HepG2 (cell line): ENCODE data around the gene NELFB. TPM values are rescaled to one million over a fixed set of nuclear protein-coding genes. Genes with fewer than 3 reads are reported as not detected.

ENCODE experiments used
- AGO2 ChIP-seq: fragments of 200-400 bp; formaldehyde crosslinking; optimal IDR thresholded peaks from 2 replicates; pipeline ENCODE3; 2017; ENCODE audit warnings: mild to moderate bottlenecking, low read depth, low read length, moderate library complexity
- ATM ChIP-seq: fragments of 450-650 bp; IDR thresholded peaks from 2 replicates; pipeline ENCODE4 v1.7.1; 2017; ENCODE audit warnings: mild to moderate bottlenecking, borderline replicate concordance
- BRD4 ChIP-seq: sonication (generic); formaldehyde crosslinking; IDR thresholded peaks from 2 replicates; pipeline ENCODE4 v1.4.0; 2020; ENCODE audit warnings: missing genetic modification reagents
- FOXA1 ChIP-seq, 2 experiments: fragments of 450-650 bp in 1 of 2; sonication (generic) in 1 of 2; formaldehyde crosslinking in 1 of 2; IDR thresholded peaks; 2 replicates each; pipeline versions ENCODE4 v1.4.0 to v1.6.1; 2016 to 2020; ENCODE audit warnings: missing genetic modification reagents in 1 of 2
- ONECUT2 ChIP-seq: sonication (generic); formaldehyde crosslinking; IDR thresholded peaks from 2 replicates; pipeline ENCODE4 v1.4.0; 2020; ENCODE audit warnings: missing genetic modification reagents
- RBM22 ChIP-seq: fragments of 200-400 bp; formaldehyde crosslinking; optimal IDR thresholded peaks from 2 replicates; pipeline ENCODE3; 2017; ENCODE audit warnings: mild to moderate bottlenecking, low read length, moderate library complexity
- SAP130 ChIP-seq: IDR thresholded peaks from 2 replicates; pipeline ENCODE4 v1.6.1; 2016; ENCODE audit warnings: low read depth
- SNAPC2 ChIP-seq: sonication (generic); formaldehyde crosslinking; IDR thresholded peaks from 2 replicates; pipeline ENCODE4 v1.8.1; 2022; ENCODE audit warnings: mild to moderate bottlenecking, missing genetic modification reagents
- SP4 ChIP-seq: sonication (generic); formaldehyde crosslinking; IDR thresholded peaks from 2 replicates; pipeline ENCODE4 v1.8.1; 2023; ENCODE audit warnings: mild to moderate bottlenecking, missing genetic modification reagents
- TCF7 ChIP-seq: sonication (generic); IDR thresholded peaks from 2 replicates; pipeline ENCODE4 v1.6.1; 2016; ENCODE audit warnings: antibody characterized with exemption, low read depth
- TOPORS ChIP-seq: sonication (generic); formaldehyde crosslinking; IDR thresholded peaks from 2 replicates; pipeline ENCODE4 v1.8.0; 2023; ENCODE audit warnings: mild to moderate bottlenecking, missing genetic modification reagents
- ZNF468 ChIP-seq: sonication (generic); formaldehyde crosslinking; IDR thresholded peaks from 2 replicates; pipeline ENCODE4 v1.8.0; 2022; ENCODE audit warnings: mild to moderate bottlenecking, moderate library complexity, missing genetic modification reagents
- ZNF501 ChIP-seq: sonication (generic); formaldehyde crosslinking; IDR thresholded peaks from 2 replicates; pipeline ENCODE4 v1.5.1; 2020; ENCODE audit warnings: mild to moderate bottlenecking, moderate library complexity, missing genetic modification reagents
- ZNF607 ChIP-seq: sonication (generic); formaldehyde crosslinking; IDR thresholded peaks from 2 replicates; pipeline ENCODE4 v1.5.1; 2020; ENCODE audit warnings: missing genetic modification reagents, mild to moderate bottlenecking, borderline replicate concordance
- ZNF652 ChIP-seq: IDR thresholded peaks from 2 replicates; pipeline ENCODE4 v1.6.1; 2016; ENCODE audit warnings: low read depth, borderline replicate concordance
- ZNF768 ChIP-seq: sonication (generic); formaldehyde crosslinking; IDR thresholded peaks from 2 replicates; pipeline ENCODE4 v1.4.0; 2020; ENCODE audit warnings: missing genetic modification reagents
- ZNF776 ChIP-seq: sonication (generic); formaldehyde crosslinking; IDR thresholded peaks from 2 replicates; pipeline ENCODE4 v1.4.0; 2020; ENCODE audit warnings: mild to moderate bottlenecking, missing genetic modification reagents
- ZSCAN25 ChIP-seq: sonication (generic); formaldehyde crosslinking; IDR thresholded peaks from 2 replicates; pipeline ENCODE4 v1.8.0; 2022; ENCODE audit warnings: mild to moderate bottlenecking, missing genetic modification reagents
- polyA plus RNA-seq, 8 experiments: library from polyadenylated mRNA; depleted of rRNA in 3 of 8; stranded (reverse) in 7 of 8; unstranded in 1 of 8; fragments of >200 nt; fragmentation: Illumina TruSeq in 4 of 8; extraction: Trizol in 4 of 8; gene quantifications; 2 replicates each; pipeline versions ENCODE4 v1.2.1 to v1.2.3, GENCODE V29; 2011 to 2016; ENCODE audit warnings: low read depth in 4 of 8, missing spikeins in 1 of 8, mixed read lengths in 1 of 8; ENCODE audit not compliant: insufficient read depth in 1 of 8
- total RNA-seq, 5 experiments: library from RNA; depleted of rRNA; stranded (reverse); fragments of >200 nt; fragmentation: Illumina TruSeq; extraction: Trizol; gene quantifications; 2 replicates each; pipeline ENCODE4 v1.2.3, GENCODE V29; 2016; ENCODE audit warnings: low read depth in 1 of 5
- TF ChIP-seq, protein P1 (sequence below): IDR thresholded peaks from 2 replicates; pipeline ENCODE4 v1.6.1; 2018; ENCODE audit warnings: missing genetic modification reagents, mild to moderate bottlenecking, missing compliant biosample characterization
- TF ChIP-seq, protein P2 (sequence below): sonication (generic); formaldehyde crosslinking; IDR thresholded peaks from 2 replicates; pipeline ENCODE4 v1.4.0; 2020; ENCODE audit warnings: low read depth, mild to moderate bottlenecking, missing genetic modification reagents
- TF ChIP-seq, protein P3 (sequence below): sonication (generic); formaldehyde crosslinking; IDR thresholded peaks from 2 replicates; pipeline ENCODE4 v1.4.0; 2020; ENCODE audit warnings: mild to moderate bottlenecking, missing genetic modification reagents
- TF ChIP-seq, protein P4 (sequence below): IDR thresholded peaks from 2 replicates; pipeline ENCODE4 v1.6.1; 2016; ENCODE audit warnings: missing compliant biosample characterization, missing genetic modification reagents, borderline replicate concordance
- TF ChIP-seq, protein P5 (sequence below): sonication (generic); formaldehyde crosslinking; IDR thresholded peaks from 2 replicates; pipeline ENCODE4 v1.5.1; 2020; ENCODE audit warnings: missing genetic modification reagents, mild to moderate bottlenecking, borderline replicate concordance
- TF ChIP-seq, protein P6 (sequence below): sonication (generic); formaldehyde crosslinking; IDR thresholded peaks from 2 replicates; pipeline ENCODE4 v1.4.0; 2020; ENCODE audit warnings: mild to moderate bottlenecking, low read depth, missing genetic modification reagents

The NELFB gene
- total and polyA plus RNA-seq, 2 of the 13 experiments (the other 11 are each of a cell fraction or from before 2014, with no cell fraction given): 26.5 to 45.8 TPM

DNA sequence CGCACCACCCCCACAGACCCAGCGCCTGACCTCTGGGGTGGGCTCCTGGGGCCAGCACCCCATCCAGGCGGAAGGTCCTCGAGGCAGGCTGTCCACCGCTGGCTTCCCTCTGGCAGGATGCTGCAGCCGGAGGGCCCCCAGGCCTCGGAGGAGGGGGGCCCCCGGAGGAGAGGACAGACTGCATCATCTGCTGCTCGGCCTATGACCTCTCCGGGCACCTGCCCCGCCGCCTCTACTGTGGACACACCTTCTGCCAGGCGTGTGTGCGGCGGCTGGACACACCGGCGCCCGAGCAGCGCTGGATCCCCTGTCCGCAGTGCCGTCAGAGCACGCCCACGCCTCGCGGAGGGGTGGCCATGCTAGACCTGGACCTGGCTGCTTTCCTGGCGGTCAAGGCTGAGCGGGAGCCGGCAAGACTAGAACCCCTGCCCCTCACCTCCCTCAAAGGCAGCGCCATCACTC, 26.6 kb upstream of the NELFB start (continued):
- TF ChIP-seq, protein P1, sequence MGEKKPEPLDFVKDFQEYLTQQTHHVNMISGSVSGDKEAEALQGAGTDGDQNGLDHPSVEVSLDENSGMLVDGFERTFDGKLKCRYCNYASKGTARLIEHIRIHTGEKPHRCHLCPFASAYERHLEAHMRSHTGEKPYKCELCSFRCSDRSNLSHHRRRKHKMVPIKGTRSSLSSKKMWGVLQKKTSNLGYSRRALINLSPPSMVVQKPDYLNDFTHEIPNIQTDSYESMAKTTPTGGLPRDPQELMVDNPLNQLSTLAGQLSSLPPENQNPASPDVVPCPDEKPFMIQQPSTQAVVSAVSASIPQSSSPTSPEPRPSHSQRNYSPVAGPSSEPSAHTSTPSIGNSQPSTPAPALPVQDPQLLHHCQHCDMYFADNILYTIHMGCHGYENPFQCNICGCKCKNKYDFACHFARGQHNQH (CRISPR knock-in tag): 0 out of 2 replicates have a peak, but pooled peaks have one; percentile 38
- TF ChIP-seq ZNF776 (CRISPR knock-in tag) (peak; percentile 57), TOPORS (CRISPR knock-in tag) (0 out of 2 replicates have a peak, but pooled peaks have one; percentile 17), ZSCAN25 (CRISPR knock-in tag) (no peak), SAP130 (CRISPR knock-in tag) (peak; percentile 57), ZNF501 (peak; percentile 47; the same call in 1 of the 2 replicates), SNAPC2 (CRISPR knock-in tag) (no peak), ZNF607 (CRISPR knock-in tag) (peak; percentile 54; the same call in 1 of the 2 replicates), ATM (no peak), ZNF652 (CRISPR knock-in tag) (no peak), ZNF468 (no peak), ONECUT2 (no peak), RBM22 (no peak), FOXA1 (IDR thresholded peaks at IDR 0.05) (no peak), FOXA1 (CRISPR knock-in tag; IDR thresholded peaks at IDR 0.05) (no peak), ZNF768 (CRISPR knock-in tag) (peak; percentile 6; the same call in 1 of the 2 replicates), BRD4 (CRISPR knock-in tag) (no peak), AGO2 (peak; percentile 73), TCF7 (no peak), SP4 (peak; percentile 35; the same call in 1 of the 2 replicates)
- TF ChIP-seq, protein P2, sequence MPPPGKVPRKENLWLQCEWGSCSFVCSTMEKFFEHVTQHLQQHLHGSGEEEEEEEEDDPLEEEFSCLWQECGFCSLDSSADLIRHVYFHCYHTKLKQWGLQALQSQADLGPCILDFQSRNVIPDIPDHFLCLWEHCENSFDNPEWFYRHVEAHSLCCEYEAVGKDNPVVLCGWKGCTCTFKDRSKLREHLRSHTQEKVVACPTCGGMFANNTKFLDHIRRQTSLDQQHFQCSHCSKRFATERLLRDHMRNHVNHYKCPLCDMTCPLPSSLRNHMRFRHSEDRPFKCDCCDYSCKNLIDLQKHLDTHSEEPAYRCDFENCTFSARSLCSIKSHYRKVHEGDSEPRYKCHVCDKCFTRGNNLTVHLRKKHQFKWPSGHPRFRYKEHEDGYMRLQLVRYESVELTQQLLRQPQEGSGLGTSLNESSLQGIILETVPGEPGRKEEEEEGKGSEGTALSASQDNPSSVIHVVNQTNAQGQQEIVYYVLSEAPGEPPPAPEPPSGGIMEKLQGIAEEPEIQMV: no peak
- TF ChIP-seq, protein P3, sequence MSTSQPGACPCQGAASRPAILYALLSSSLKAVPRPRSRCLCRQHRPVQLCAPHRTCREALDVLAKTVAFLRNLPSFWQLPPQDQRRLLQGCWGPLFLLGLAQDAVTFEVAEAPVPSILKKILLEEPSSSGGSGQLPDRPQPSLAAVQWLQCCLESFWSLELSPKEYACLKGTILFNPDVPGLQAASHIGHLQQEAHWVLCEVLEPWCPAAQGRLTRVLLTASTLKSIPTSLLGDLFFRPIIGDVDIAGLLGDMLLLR (CRISPR knock-in tag): no peak
- TF ChIP-seq, protein P4, sequence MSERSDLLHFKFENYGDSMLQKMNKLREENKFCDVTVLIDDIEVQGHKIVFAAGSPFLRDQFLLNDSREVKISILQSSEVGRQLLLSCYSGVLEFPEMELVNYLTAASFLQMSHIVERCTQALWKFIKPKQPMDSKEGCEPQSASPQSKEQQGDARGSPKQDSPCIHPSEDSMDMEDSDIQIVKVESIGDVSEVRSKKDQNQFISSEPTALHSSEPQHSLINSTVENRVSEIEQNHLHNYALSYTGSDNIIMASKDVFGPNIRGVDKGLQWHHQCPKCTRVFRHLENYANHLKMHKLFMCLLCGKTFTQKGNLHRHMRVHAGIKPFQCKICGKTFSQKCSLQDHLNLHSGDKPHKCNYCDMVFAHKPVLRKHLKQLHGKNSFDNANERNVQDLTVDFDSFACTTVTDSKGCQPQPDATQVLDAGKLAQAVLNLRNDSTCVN: no peak
- TF ChIP-seq, protein P5, sequence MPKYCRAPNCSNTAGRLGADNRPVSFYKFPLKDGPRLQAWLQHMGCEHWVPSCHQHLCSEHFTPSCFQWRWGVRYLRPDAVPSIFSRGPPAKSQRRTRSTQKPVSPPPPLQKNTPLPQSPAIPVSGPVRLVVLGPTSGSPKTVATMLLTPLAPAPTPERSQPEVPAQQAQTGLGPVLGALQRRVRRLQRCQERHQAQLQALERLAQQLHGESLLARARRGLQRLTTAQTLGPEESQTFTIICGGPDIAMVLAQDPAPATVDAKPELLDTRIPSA (CRISPR knock-in tag): 0 out of 2 replicates have a peak, but pooled peaks have one; percentile 77
- TF ChIP-seq, protein P6, sequence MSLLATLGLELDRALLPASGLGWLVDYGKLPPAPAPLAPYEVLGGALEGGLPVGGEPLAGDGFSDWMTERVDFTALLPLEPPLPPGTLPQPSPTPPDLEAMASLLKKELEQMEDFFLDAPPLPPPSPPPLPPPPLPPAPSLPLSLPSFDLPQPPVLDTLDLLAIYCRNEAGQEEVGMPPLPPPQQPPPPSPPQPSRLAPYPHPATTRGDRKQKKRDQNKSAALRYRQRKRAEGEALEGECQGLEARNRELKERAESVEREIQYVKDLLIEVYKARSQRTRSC (CRISPR knock-in tag): no peak
